ENCODE data around the gene QPRT.
"Not testable (repeated sequence)": the region's sequence is repeated elsewhere in the genome, so short reads cannot be mapped to it uniquely, and the experiment has no call there.

The QPRT gene

DNA sequence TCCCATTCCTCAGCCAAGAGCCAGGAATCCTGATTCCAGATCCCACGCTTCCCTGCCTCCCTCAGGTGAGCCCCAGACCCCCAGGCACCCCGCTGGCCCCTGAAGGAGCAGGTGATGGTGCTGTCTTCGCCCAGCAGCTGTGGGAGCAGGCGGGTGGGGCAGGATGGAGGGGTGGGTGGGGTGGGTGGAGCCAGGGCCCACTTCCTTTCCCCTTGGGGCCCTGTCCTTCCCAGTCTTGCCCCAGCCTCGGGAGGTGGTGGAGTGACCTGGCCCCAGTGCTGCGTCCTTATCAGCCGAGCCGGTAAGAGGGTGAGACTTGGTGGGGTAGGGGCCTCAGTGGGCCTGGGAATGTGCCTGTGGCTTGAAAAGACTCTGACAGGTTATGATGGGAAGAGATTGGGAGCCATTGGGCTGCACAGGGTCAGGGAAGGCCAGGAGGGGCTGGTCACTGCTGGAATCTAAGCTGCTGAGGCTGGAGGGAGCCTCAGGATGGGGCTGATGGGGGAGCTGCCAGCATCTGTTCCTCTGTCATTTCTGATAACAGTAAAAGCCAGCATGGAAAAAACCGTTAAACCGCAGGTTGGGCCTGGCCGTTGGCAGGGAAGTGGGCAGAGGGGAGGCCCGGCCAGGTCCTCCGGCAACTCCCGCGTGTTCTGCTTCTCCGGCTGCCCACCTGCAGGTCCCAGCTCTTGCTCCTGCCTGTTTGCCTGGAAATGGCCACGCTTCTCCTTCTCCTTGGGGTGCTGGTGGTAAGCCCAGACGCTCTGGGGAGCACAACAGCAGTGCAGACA is 15.8 kb upstream of the QPRT start, which contains the start of gene SPN:
Gene SPN (plus strand): TSS at position 232 of the 791 bp plus-strand sequence. CDS start 482 bp downstream, at position 714.
- no peak for DNase-seq

DNA sequence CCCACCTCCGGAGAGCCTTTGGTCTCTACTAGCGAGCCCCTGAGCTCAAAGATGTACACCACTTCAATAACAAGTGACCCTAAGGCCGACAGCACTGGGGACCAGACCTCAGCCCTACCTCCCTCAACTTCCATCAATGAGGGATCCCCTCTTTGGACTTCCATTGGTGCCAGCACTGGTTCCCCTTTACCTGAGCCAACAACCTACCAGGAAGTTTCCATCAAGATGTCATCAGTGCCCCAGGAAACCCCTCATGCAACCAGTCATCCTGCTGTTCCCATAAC is 15.2 kb upstream of the QPRT start:
- DNase-seq: no peak

DNA sequence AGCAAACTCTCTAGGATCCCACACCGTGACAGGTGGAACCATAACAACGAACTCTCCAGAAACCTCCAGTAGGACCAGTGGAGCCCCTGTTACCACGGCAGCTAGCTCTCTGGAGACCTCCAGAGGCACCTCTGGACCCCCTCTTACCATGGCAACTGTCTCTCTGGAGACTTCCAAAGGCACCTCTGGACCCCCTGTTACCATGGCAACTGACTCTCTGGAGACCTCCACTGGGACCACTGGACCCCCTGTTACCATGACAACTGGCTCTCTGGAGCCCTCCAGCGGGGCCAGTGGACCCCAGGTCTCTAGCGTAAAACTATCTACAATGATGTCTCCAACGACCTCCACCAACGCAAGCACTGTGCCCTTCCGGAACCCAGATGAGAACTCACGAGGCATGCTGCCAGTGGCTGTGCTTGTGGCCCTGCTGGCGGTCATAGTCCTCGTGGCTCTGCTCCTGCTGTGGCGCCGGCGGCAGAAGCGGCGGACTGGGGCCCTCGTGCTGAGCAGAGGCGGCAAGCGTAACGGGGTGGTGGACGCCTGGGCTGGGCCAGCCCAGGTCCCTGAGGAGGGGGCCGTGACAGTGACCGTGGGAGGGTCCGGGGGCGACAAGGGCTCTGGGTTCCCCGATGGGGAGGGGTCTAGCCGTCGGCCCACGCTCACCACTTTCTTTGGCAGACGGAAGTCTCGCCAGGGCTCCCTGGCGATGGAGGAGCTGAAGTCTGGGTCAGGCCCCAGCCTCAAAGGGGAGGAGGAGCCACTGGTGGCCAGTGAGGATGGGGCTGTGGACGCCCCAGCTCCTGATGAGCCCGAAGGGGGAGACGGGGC is 14.7 kb upstream of the QPRT start:
- DNase-seq: no peak

DNA sequence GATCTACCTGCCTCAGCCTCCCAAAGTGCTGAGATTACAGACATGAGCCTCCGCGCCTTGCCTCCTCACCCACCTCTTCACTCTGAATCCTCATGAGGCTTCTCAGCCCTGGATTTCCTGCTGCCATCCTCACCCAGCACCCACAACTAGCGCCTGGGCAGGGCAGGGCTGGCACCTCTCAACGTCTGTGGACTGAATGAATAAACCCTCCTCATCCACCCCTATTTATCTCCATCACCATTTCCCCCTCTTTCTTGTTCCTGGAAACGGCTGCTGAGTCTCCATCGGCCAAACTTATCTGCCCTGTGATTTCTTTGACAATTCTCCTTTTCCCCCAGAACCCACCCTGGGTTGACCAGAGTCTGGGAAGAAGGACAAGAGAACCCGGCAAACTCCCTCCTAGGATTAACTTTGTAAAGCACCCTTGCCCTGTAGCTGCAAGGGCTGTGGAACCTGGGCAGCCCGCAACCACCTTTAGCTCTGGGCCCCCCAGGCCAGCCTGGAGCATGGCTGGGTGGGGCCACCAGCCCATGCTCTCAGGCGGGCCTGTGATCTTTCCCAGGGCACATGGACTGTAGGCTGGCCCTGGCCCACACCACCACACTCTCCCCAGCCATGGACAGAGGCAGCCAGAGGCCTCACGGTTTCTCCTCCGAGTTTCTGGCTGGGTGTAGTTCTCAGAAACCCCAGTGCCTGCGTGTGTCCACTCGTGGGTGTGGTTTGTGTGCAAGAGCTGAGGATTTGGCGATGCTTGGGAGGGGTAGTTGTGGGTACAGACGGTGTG is 13.5 kb upstream of the QPRT start:
- no peak for DNase-seq

DNA sequence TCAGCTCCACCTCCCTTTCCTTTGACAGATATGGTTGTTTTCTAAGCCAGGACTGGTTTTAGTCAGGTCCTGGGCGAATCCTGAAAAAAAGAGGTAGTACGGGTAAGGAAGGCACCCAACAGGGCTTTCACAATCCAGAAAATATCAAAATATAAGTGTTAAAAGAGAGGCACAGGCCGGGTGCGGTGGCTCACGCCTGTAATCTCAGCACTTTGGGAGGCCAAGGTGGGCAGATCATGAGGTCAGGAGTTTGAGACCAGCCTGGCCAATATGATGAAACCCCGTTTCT is 11.7 kb upstream of the QPRT start:
- not testable (repeated sequence) for DNase-seq

DNA sequence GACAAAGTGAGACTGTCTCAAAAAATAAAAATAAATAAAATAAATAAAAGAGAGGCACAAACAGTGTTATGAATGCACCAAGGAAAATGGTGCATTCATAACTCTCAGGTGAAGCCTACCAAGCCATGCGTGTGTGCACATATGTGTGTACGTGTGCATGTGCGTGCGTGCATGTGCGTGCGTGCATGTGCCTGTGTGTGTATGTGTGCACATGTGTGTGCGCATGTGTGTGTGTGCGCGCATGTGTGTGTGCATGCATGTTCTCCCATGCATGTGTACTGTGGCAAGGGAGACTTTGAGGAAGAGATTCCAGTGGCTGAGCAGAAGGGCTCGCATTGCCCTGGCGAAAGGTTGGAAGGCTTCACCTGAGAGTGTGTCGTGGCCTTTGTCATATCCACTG is 11.2 kb upstream of the QPRT start:
- no peak for DNase-seq

DNA sequence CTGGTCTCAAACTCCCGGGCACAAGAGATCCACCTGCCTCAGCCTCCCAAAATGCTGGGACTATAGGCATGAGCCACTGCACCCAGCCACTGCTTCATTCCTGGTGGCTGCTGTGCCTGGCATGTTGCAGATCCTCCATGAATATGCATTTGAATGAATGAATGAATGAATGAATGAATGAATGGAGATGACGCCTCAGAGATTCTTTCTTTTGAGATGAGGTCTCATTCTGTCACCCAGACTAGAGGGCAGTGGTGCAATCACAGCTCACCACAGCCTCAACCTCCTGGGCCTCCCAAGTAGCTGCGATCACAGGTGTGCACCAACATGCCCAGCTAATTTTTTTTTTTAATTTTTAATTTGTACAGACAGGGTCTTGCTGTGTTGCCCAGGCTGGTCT is 10.7 kb upstream of the QPRT start:
- DNase-seq: no peak

DNA sequence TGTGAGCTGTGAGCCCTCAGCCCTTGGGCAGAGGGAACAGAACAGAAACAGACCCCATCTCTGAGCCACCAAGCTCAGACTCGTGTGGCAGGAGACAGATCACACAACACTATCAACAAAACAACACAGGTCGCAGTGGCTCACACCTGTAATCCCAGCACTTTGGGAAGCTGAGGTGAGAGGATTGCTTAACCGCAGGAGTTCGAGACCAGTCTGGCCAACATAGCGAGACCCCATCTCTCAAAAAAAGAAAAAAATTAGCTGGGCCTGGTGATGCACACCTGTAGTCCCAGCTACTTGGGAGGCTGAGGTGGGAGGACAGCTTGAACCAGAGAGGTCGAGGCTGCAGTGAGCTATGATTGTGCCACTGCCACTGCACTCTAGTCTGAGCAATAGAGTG is 5.5 kb upstream of the QPRT start:
- DNase-seq: no peak

DNA sequence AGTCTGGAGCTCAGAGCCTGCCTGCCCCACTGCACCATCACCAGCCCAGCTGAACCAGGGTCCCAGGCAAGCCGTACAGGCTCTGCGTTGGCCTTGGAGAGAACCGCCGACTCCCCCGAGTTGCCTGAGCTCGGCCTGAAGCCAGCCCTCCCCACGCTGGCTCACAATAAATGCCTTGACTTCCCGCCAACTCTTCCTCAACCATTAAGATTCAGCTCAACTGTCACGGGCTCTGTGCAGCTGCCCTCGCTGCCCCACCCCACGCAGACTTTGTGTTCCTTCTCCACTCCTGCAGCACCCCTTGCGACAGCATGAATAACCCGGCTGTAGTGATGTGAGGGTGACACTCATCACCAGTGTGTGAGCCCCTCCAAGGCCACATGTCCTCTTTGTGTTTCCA is 4.8 kb upstream of the QPRT start:
- no peak for DNase-seq

DNA sequence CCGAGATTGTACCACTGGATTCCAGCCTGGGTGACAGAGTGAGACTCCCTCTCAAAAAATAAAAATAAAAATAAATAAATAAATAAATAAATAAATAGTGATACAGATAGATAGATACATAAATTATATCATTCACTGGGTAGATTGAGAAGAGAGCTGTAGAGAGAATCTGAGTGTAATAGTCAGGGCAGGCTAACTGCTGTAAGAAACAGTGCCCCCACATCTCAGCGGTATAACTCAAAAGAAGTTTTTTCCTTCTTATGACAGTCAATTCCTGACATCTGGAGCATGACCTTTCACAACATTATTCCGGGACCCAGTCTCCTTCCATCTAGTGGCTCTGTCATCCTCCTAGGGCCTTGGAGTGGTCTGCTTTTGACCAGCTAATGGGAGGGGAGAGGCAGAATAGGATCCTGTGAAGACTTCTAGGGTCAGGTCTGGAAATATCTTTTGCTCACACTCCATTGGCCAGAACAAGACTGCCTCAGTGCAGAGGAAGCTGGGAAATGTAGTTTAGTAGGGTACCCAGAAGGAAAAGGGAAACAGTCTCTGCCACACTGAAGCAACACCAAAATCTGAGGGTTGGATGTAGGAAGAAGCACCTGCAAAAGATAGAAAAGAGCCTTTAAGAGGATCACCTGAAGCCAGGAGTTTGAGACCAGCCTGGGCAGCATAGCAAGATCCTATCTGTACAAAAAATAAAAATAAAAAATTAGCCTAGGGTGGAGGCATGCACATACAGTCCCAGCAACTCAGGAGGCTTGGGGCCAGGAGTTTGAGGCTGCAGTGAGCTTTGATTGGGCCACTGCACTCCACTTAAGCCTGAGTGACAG is 3.0 kb upstream of the QPRT start:
- DNase-seq: no peak

DNA sequence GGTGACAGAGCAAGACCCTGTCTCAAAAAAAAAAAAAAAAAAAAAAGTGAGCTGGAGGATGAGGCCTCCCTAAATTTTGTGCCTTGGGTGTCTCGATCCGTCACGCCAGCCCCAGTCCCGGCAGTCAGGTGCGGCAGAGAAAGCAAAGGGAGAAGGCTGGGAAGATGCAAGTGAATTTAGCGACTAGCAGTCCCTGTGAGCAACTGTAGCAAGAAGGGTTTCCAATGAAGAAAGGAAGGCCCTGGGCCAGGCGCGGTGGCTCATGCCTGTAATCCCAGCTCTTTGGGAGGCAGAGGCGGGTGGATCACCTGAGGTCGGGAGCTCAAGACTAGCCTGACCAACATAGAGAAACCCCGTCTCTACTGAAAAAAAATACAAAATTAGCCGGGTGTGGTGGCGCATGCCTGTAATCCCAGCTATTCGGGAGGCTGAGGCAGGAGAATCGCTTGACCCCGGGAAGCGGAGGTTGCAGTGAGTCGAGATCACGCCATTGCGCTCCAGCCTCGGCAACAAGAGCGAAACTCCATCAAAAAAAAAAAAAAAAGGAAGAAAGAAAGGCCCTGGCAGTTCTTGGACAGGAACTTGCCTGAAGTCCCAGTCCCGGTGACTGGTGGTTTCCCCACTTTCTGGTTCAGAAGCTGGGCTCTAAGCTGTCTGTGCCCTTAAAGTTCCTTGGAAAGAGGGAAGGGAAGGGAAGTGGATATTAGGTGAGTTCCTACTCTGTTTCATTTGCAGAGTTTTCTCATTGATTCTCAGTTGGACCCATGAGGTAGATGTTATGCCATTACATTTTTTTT is 1.8 kb upstream of the QPRT start:
- no peak for DNase-seq

DNA sequence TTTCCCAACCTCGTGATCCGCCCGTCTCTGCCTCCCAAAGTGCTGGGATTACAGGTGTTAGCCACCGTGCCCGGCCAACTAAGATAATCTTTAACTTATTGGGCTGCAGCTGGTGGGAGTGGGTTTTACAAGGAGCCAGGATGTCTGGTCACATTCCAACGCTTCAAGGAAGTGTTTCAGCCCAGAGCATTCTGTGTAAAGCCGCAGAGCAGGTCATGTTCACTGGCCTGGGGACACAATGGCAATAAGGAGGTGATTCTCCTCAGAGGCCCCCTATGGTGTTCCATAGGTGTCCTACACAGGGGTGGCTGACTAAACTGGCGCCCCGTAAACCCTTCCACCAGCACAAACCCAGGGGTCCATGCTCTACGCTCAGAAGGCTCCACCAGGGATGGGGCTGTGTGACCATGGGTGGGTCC is 1.2 kb downstream of the QPRT start:
- DNase-seq: no peak

DNA sequence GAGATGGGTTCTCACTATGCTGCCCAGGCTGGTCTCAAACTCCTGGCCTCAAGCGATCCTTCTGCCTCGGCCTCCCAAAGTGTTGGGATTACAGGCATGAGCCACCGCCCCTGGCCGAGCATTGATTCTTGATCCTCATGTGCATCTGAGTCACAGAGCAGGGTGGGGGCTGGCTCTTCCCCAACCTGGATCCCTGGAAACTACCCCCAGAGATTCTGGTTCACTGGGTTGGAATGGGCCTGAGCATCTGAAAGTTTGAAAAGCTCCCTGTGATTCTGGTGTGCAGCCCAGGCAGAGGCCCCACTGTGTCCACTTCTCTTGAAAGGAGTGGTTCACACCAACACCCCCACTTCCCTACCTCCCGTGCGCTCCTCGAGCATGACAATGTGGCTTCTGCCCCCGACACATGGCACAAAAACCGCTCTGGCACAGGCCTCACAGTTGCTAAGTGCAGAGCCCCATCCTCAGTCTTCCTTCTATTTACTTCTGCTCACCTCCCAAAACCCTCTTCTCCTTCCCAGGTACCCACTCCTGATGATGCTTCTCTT is 4.6 kb downstream of the QPRT start:
- no peak for DNase-seq

DNA sequence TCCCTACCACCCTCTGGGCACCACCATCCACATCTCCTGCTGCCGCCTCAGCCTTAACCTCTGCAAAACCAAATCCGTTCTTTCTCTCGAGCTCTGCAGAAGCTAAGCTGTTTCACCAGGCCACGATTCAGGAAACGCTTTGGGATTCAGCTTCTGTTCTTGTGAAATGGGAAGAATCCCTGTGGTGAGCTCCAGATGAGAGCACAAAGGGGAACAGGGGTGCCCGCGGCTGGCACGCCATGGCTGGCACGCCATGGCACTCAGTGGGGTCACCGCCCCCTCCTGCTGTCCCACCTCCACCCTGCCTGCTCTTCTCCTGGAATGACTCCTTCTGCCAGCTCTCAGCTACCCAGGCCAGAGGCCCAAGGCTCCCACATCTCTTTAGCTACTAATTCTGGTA is 5.7 kb downstream of the QPRT start:
- DNase-seq: no peak

DNA sequence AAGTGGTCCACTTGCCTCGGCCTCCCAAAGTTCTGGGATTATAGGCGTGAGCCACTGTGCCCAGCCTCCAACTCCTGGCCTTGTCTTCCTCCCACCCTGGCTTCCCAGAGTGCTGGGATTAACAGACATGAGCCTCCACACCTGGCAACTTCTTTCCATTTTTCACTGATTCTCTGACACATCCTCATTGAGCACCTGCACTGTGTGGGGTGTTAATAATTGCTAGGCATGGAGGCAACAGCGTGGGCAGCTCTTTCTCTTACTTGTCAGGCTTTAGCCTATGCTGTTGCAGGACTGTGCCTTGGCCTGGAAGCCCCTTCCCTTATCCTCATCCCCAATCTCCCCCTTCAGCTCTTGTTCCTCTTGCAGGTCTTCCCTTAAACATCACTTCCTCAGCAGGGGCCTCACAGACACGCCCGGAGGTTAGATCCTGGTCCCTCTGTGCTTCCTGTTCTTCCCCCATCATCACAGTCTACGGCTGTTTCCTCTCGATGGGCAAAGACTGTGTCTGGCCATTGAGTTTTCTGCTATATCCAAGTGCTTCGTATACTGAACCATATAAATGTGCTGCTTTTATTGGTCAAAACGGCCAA is 7.9 kb downstream of the QPRT start:
- no peak for DNase-seq

DNA sequence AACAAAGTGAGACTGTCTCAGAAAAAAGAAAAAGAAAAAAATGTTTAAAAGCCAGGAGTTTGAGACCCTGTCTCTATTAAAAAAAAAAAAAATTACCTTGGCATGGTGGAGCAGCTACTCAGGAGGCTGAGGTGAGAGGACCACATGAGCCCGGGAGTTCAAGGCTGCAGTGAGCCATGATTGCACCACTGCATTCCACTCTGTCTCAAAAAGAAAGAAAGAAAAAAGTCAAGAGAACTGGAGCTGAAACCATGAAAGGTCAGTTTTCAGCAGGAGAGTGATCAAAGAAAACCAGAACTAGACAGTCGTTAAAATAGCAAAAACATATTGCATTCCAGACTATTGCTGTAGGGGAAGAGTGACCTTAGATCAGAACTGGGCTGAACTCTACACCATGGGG is 8.8 kb downstream of the QPRT start:
- DNase-seq: no peak

DNA sequence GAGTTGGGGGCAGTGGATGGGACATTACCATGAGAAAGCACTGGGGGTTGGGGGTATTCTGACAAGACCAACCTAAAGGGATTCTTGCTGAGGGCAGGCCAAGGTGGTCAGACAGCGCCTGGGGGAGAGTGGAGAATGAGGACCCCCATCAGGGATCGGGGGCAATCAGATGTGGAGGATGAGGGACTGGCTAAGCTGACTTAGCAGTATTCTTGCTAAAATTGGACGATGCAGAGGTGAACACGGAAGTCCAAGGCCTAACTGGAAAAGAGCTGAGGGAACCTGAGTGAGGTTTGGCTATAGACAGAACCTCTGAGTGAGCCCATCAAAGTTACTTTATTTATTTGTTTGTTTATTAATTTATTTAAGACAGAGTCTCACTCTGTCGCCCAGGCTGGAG is 9.2 kb downstream of the QPRT start:
- no peak for DNase-seq

DNA sequence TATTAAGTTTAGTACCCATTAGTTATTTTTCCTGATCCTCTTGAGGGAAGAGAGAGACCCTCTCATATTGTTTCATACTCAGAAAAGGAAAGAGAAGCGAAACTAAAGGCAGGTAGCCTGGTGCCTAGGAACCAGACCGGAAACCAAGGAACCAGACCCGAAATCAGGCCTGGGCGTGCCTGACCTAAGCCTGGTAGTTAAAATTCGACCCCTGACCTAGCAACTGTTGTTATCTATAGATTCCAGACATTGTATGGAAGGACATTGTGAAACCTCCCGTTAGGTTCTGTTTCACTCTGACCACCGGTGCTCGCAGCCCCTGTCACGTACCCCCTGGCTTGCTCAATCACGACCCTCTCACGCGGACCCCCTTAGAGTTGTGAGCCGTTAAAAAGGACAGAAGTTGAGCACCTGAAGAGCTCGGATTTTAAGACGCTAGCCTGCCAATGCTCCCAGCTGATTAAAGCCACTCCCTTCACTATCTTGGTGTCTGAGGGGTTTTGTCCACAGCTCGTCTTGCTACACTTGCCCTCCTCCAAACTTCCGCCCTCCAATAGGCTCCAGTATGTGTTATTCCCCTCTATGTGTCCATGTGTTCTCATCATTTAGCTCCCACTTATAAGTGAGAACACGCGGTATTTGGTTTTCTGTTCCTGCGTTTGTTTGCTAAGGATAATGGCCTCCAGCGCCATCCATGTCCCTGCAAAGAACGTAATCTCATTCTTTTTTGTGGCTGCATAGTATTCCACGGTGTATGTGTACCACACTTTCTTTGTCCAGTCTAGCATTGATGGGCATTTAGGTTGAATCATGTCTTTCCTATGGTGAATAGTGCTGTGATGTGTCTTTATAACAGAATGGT is 10.7 kb downstream of the QPRT start:
- DNase-seq: not testable (repeated sequence)

DNA sequence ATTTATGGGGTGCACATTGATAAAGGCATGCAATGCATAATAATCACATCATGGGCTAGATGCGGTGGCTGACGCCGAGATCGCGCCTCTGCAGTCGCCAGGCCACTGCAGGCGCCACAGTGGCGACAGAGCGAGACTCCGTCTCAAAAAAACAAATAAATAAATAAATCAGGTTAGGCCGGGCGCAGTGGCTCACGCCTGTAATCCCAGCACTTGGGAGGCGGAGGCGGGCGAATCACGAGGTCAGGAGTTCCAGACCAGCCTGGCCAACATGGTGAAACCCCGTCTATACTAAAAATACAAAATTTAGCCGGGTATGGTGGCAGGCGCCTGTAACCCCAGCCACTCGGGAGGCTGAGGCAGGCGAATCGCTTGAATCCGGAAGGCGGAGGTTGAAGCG is 13.6 kb downstream of the QPRT start:
- not testable (repeated sequence) for DNase-seq

Measured in NCI-H187 treated with DMSO at 0.1 percent for 48 hours (cell line).